Retinal pigment epithelial cell (primary cell): ENCODE results near the gene CEACAM5.

Source experiments
- DNase-seq: peaks from one replicate; pipeline ENCODE4 v3.0.0-alpha.2; 2010; ENCODE audit warnings: low read depth
- H3K4me3 ChIP-seq: 2 replicates; pipeline ENCODE4 v1.5.1; 2011; ENCODE audit warnings: mild to moderate bottlenecking, low read length, control low read depth, moderate library complexity
- TF ChIP-seq, protein P1 (sequence below): conservative IDR thresholded peaks from 2 replicates; pipeline ENCODE4 v1.5.1; 2011; ENCODE audit warnings: low read depth, low read length, control low read depth, inconsistent platforms

CEACAM5 gene

GRCh38 chr19:41694831-41695635 lies 13.4 kb upstream of the CEACAM5 start:
- DNase-seq: no peak
- TF ChIP-seq, protein P1, sequence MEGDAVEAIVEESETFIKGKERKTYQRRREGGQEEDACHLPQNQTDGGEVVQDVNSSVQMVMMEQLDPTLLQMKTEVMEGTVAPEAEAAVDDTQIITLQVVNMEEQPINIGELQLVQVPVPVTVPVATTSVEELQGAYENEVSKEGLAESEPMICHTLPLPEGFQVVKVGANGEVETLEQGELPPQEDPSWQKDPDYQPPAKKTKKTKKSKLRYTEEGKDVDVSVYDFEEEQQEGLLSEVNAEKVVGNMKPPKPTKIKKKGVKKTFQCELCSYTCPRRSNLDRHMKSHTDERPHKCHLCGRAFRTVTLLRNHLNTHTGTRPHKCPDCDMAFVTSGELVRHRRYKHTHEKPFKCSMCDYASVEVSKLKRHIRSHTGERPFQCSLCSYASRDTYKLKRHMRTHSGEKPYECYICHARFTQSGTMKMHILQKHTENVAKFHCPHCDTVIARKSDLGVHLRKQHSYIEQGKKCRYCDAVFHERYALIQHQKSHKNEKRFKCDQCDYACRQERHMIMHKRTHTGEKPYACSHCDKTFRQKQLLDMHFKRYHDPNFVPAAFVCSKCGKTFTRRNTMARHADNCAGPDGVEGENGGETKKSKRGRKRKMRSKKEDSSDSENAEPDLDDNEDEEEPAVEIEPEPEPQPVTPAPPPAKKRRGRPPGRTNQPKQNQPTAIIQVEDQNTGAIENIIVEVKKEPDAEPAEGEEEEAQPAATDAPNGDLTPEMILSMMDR: no peak
- H3K4me3 ChIP-seq: no peak overlapping the region

DNA sequence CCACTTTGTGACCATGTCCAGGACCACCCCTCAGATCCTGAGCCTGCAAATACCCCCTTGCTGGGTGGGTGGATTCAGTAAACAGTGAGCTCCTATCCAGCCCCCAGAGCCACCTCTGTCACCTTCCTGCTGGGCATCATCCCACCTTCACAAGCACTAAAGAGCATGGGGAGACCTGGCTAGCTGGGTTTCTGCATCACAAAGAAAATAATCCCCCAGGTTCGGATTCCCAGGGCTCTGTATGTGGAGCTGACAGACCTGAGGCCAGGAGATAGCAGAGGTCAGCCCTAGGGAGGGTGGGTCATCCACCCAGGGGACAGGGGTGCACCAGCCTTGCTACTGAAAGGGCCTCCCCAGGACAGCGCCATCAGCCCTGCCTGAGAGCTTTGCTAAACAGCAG lies 12.7 kb upstream of the CEACAM5 start:
- DNase-seq: no peak
- no peak overlapping the region for H3K4me3 ChIP-seq
- TF ChIP-seq, protein P1: no peak

GRCh38 chr19:41696402-41697197 lies 11.8 kb upstream of the CEACAM5 start:
- no peak for DNase-seq
- H3K4me3 ChIP-seq: no peak overlapping the region
- TF ChIP-seq, protein P1: no peak

DNA sequence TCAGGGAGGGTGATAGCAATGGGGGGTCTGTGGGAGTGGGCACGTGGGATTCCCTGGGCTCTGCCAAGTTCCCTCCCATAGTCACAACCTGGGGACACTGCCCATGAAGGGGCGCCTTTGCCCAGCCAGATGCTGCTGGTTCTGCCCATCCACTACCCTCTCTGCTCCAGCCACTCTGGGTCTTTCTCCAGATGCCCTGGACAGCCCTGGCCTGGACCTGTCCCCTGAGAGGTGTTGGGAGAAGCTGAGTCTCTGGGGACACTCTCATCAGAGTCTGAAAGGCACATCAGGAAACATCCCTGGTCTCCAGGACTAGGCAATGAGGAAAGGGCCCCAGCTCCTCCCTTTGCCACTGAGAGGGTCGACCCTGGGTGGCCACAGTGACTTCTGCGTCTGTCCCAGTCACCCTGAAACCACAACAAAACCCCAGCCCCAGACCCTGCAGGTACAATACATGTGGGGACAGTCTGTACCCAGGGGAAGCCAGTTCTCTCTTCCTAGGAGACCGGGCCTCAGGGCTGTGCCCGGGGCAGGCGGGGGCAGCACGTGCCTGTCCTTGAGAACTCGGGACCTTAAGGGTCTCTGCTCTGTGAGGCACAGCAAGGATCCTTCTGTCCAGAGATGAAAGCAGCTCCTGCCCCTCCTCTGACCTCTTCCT lies 11.1 kb upstream of the CEACAM5 start:
- no peak overlapping the region for H3K4me3 ChIP-seq
- TF ChIP-seq, protein P1: no peak
- DNase-seq: no peak

GRCh38 chr19:41698746-41699230 lies 9.6 kb upstream of the CEACAM5 start:
- TF ChIP-seq, protein P1: no peak
- H3K4me3 ChIP-seq: no peak overlapping the region
- no peak for DNase-seq

DNA sequence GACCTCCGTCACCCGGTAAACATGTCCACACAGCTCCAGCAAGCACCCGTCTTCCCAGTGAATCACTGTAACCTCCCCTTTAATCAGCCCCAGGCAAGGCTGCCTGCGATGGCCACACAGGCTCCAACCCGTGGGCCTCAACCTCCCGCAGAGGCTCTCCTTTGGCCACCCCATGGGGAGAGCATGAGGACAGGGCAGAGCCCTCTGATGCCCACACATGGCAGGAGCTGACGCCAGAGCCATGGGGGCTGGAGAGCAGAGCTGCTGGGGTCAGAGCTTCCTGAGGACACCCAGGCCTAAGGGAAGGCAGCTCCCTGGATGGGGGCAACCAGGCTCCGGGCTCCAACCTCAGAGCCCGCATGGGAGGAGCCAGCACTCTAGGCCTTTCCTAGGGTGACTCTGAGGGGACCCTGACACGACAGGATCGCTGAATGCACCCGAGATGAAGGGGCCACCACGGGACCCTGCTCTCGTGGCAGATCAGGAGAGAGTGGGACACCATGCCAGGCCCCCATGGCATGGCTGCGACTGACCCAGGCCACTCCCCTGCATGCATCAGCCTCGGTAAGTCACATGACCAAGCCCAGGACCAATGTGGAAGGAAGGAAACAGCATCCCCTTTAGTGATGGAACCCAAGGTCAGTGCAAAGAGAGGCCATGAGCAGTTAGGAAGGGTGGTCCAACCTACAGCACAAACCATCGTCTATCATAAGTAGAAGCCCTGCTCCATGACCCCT lies 9.0 kb upstream of the CEACAM5 start:
- no peak for DNase-seq
- TF ChIP-seq, protein P1: no peak
- no peak overlapping the region for H3K4me3 ChIP-seq
